ENCODE results near the gene DLK2. TPM values are rescaled to one million over a fixed set of nuclear protein-coding genes. Genes with fewer than 3 reads are reported as not detected.

DLK2 gene
- total and polyA plus RNA-seq, 7 donors = 0.04 to 0.90 (median 0.33) TPM; not detected in 3

DNA sequence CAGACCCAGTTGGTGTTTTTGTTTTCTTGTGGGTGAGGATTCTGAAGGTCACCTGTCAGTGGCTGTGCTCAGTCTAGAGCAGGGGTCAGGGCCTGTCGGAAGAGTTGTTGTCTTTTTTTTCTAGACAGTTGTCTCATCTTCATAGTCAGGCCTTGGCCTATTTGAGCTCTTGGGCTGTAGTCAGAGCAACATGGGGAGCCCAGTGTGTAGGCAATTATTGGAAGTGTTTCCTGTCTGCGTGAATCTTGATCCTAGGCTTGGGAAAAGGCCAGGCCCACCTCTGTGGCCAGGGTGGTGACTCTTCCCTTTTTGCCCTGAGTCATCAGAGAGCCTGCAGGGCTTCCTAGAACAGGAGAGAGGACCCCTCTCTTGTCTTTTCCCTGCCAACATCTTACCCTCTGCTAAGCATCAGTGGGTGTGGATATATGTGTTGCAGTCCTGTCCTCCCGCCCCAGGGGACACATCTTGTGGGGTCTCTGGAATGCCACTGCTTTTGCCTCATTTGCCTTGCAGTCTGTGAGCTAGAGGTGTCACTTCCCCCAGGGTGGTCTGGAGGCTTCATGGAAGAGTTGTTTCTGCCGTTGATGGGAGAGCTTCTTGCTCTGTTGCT lies 33.4 kb upstream of the DLK2 start:
- peak overlapping the region; percentile 70 for H3K27ac ChIP-seq
- intact Hi-C loops (cut with DNase I) = no loop called here
- H3K27me3 ChIP-seq (ENCODE audit: insufficient read depth in 3 of 3, low read length in 2 of 3) = no peaks in the 10 kb centered on the region
- DNase-seq (no peak), ATAC-seq (peak; percentile 60 to 65 (median 63))
- H3K4me3 ChIP-seq = peak overlapping the region; percentile 8
- TF ChIP-seq, protein P1, sequence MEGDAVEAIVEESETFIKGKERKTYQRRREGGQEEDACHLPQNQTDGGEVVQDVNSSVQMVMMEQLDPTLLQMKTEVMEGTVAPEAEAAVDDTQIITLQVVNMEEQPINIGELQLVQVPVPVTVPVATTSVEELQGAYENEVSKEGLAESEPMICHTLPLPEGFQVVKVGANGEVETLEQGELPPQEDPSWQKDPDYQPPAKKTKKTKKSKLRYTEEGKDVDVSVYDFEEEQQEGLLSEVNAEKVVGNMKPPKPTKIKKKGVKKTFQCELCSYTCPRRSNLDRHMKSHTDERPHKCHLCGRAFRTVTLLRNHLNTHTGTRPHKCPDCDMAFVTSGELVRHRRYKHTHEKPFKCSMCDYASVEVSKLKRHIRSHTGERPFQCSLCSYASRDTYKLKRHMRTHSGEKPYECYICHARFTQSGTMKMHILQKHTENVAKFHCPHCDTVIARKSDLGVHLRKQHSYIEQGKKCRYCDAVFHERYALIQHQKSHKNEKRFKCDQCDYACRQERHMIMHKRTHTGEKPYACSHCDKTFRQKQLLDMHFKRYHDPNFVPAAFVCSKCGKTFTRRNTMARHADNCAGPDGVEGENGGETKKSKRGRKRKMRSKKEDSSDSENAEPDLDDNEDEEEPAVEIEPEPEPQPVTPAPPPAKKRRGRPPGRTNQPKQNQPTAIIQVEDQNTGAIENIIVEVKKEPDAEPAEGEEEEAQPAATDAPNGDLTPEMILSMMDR (IDR thresholded peaks at IDR 0.05) = no peak
- peaks cover 0 to 2% of the 10 kb centered on the region in 2 donors for H3K36me3 ChIP-seq (ENCODE audit: insufficient read depth in 1 of 2, low read depth in 1 of 2)
- H3K9me3 ChIP-seq = no peaks in the 10 kb centered on the region
- WGBS, 3 donors = 35 to 49% (median 38%) methylated on average over 4 of the region's 4 CpGs
- H3K4me1 ChIP-seq = peaks cover 3% of the 10 kb centered on the region

DNA sequence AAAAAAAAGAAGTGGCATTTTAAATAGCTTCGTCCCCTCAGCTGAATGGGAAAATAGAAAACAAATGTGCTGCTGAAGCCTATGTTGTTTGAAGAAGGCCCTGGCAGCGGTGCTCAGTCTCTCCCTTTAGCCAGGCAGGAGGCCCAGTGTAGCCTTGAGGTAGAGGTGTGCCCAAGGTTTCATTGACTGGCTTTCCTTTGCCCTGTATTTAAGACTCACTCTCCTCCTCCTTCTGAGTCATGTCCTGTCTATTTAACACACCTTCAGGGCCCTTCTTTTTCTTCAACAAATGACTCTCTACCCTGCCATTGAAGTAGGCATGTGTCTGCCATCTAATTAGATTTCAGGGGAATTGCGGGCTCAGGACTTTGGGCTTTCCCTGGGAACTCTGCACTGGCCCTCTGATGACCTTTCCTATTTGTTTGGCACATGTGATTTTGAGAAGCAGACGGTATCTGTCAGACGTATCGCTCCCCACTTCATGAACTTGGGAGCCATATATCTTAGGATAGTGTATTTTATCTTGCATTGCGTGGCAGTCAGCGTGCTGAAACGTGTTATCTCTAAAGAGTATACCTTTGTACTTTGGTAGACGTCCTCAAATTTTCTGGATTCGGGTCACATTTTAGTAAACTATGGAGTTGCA lies 26.4 kb upstream of the DLK2 start:
- H3K4me1 ChIP-seq = peaks cover 46% of the 10 kb centered on the region
- intact Hi-C loops (cut with DNase I) = no loop called here
- 90 to 91% (median 91%) methylated on average over 11 of the region's 11 CpGs for WGBS, 3 donors

DNA sequence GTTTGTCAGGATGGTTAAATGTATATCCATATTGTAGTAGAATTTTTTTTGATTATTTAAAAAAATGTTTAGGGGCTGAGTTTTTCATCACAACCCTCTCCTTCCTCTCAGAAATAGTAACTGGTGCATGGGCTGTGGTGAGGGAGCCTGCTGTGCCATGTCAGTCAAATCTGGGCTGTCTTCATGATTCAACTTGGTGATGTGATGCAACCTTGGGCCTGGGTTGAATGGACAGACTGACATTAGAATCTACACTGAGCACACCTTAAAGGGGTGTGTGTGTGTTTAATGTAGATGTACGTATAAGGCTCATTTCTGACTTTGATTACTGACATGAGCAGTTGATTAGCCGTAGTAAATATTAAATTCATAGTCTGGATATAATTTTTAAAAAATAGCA lies 25.7 kb upstream of the DLK2 start:
- WGBS, 3 donors = 93 to 94% (median 94%) methylated on average over 2 of the region's 2 CpGs
- Histone ChIP-seq H3K4me1 (peaks cover 45% of the 10 kb centered on the region), H3K4me3 (no peak overlapping the region), H3K27ac (peak overlapping the region; percentile 74), H3K9me3 (no peaks in the 10 kb centered on the region), H3K36me3 (ENCODE audit: insufficient read depth in 1 of 2, low read depth in 1 of 2) (peaks cover 0 to 21% of the 10 kb centered on the region in 2 donors), H3K27me3 (ENCODE audit: insufficient read depth in 3 of 3, low read length in 2 of 3) (no peaks in the 10 kb centered on the region)
- intact Hi-C loops (cut with DNase I) = no loop called here
- TF ChIP-seq, protein P1 (IDR thresholded peaks at IDR 0.05) = no peak
- DNase-seq (no peak), ATAC-seq (peak; percentile 76 to 87 (median 84))

More for the DNA sequence above, 26.4 kb upstream of the DLK2 start:
- DNase-seq (no peak), ATAC-seq (no peak)
- H3K27ac ChIP-seq = peak overlapping the region; percentile 74
- H3K4me3 ChIP-seq = no peak overlapping the region
- no peaks in the 10 kb centered on the region for H3K27me3 ChIP-seq (ENCODE audit: insufficient read depth in 3 of 3, low read length in 2 of 3)
- TF ChIP-seq, protein P1 (IDR thresholded peaks at IDR 0.05) = no peak
- peaks cover 0 to 21% of the 10 kb centered on the region in 2 donors for H3K36me3 ChIP-seq (ENCODE audit: insufficient read depth in 1 of 2, low read depth in 1 of 2)
- H3K9me3 ChIP-seq = no peaks in the 10 kb centered on the region

DNA sequence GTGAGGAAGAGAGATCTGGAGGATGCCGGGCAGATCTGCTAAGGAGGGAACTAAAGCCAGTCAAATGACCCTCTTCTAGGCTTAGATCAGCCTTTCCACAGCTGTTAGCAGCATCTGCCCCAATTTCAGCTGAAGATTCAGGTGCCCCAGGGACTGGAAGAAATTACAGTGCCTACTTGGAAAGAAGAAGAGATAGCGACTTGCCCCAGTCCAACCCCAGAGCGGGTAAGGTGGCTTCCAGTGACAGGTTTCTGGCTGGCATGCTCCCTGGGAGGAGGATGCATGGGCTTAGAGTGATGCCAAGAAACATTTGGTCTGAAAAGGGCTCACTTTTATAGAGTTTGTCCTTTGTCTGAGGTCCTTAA lies 22.6 kb upstream of the DLK2 start:
- H3K4me3 ChIP-seq = peak overlapping the region; percentile 82
- no peaks in the 10 kb centered on the region for H3K9me3 ChIP-seq
- TF ChIP-seq, protein P1 (IDR thresholded peaks at IDR 0.05) = no peak
- no peaks in the 10 kb centered on the region for H3K27me3 ChIP-seq (ENCODE audit: insufficient read depth in 3 of 3, low read length in 2 of 3)
- 4 to 10% (median 5%) methylated on average over 3 of the region's 3 CpGs for WGBS, 3 donors
- ATAC-seq = peak in 2 of 4 donors; percentile 28 to 34
- peaks cover 42% of the 10 kb centered on the region for H3K4me1 ChIP-seq
- intact Hi-C loops (cut with DNase I) = no loop called here
- peak overlapping the region; percentile 87 for H3K27ac ChIP-seq
- H3K36me3 ChIP-seq (ENCODE audit: insufficient read depth in 1 of 2, low read depth in 1 of 2) = peaks cover 0 to 18% of the 10 kb centered on the region in 2 donors
- DNase-seq = no peak

All from psoas muscle (tissue), 8 donors.